Measurements from ENCODE around the gene KCNB1.

GRCh38 chr20:49515586-49515985 lies 33.1 kb upstream of the KCNB1 start:
- TF ChIP-seq CTCF (conservative IDR thresholded peaks at IDR 0.05; ENCODE audit: low read depth, low read length) (no peak), ELK1 (IDR thresholded peaks at IDR 0.05; ENCODE audit: borderline replicate concordance, low read depth, low read length) (no peak), MAFK (IDR thresholded peaks at IDR 0.05; ENCODE audit: low read depth, low read length) (no peak), POLR2A (IDR thresholded peaks at IDR 0.05; ENCODE audit: low read depth, low read length) (no peak), MXI1 (IDR thresholded peaks at IDR 0.05; ENCODE audit: borderline replicate concordance, low read depth, low read length) (no peak), USF2 (IDR thresholded peaks at IDR 0.05; ENCODE audit: low read depth, low read length) (no peak)

Data from IMR-90 (cell line).